A549 (cell line): ENCODE measurements around the gene NCOA7. TPM values are rescaled to one million over a fixed set of nuclear protein-coding genes. Genes with fewer than 3 reads are reported as not detected.
A peak's percentile ranks its signal among the peaks of the same experiment; 100 is the strongest.

Experiments
- ATAC-seq, 2 experiments: fragments of 200-7000 bp in 1 of 2; fragments of >200 bp in 1 of 2; cut with Nextera tagmentation in 1 of 2; cut with Tn5 transposase in 1 of 2; 3 replicates each; pipeline versions ENCODE4 v1.8.0 to v1.9.1; 2018 to 2020; ENCODE audit warnings: mild to moderate bottlenecking in 1 of 2, moderate library complexity in 1 of 2
- CTCF ChIA-PET: fragments of 300-600 bp; sonication (Branson Sonifier 250); formaldehyde crosslinking; extraction: SDS; loops from one replicate; lab custom pipeline; 2021; ENCODE audit warnings: antibody characterized with exemption, inconsistent platforms; lab: Yijun Ruan, JAX
- POLR2A ChIA-PET: fragments of 350-600 bp; formaldehyde crosslinking; extraction: SDS; loops from one replicate; lab custom pipeline; 2021; ENCODE audit warnings: antibody characterized with exemption, inconsistent platforms; lab: Yijun Ruan, JAX
- DNase-seq, 2 experiments: peaks; one replicate each; pipeline versions ENCODE4 v3.0.0 to v3.0.0-alpha.2; 2011 to 2016; ENCODE audit warnings: low read depth in 1 of 2, low spot score in 1 of 2
- FAIRE-seq: peaks from 2 replicates; lab custom pipeline; 2011; peaks lifted over from hg19 to GRCh38; lab: Jason Lieb, UNC
- H3K27ac ChIP-seq, 2 experiments: fragments of >200 bp; sonication (Bioruptor Twin); formaldehyde crosslinking; 3 replicates each; pipeline ENCODE4 v1.5.1; 2016 to 2017
- H3K4me1 ChIP-seq: fragments of >200 bp; sonication (Bioruptor Twin); formaldehyde crosslinking; 3 replicates; pipeline ENCODE4 v1.6.1; 2016
- H3K4me2 ChIP-seq: fragments of >200 bp; sonication (Bioruptor Twin); formaldehyde crosslinking; 3 replicates; pipeline ENCODE4 v1.6.1; 2016
- H3K4me3 ChIP-seq: fragments of >200 bp; sonication (Bioruptor Twin); formaldehyde crosslinking; 3 replicates; pipeline ENCODE4 v1.5.1; 2016
- H3K9me3 ChIP-seq: fragments of >200 bp; sonication (Bioruptor Twin); formaldehyde crosslinking; 3 replicates; pipeline ENCODE4 v1.6.1; 2016
- CBX8 ChIP-seq: fragments of 200-600 bp; sonication (generic); IDR thresholded peaks from 2 replicates; pipeline ENCODE4 v1.6.1; 2016
- CEBPB ChIP-seq, 2 experiments: fragments of >200 bp in 1 of 2; sonication (Bioruptor Twin) in 1 of 2; formaldehyde crosslinking in 1 of 2; IDR thresholded peaks; 2 replicates each; pipeline ENCODE4 v1.6.1; 2012 to 2016
- CHD4 ChIP-seq: fragments of 200-600 bp; sonication (generic); IDR thresholded peaks from 2 replicates; pipeline ENCODE4 v1.6.1; 2016; ENCODE audit warnings: antibody characterized with exemption, mild to moderate bottlenecking, borderline replicate concordance
- CTCF ChIP-seq: fragments of >200 bp; sonication (Bioruptor Twin); formaldehyde crosslinking; IDR thresholded peaks from 3 replicates; pipeline ENCODE4 v1.5.1; 2016
- E2F6 ChIP-seq: IDR thresholded peaks from 2 replicates; pipeline ENCODE4 v1.6.1; 2012; ENCODE audit warnings: low read depth, borderline replicate concordance
- EHF ChIP-seq: fragments of 250-450 bp; sonication (Bioruptor Pico); IDR thresholded peaks from 2 replicates; pipeline ENCODE4 v1.5.0; 2020; ENCODE audit warnings: mild to moderate bottlenecking
- EP300 ChIP-seq, 2 experiments: fragments of >200 bp; sonication (Bioruptor Twin); formaldehyde crosslinking; IDR thresholded peaks; 2 replicates in 1 of 2; 3 replicates in 1 of 2; pipeline ENCODE4 v1.6.1; 2016 to 2017
- ESRRA ChIP-seq: fragments of 150-350 bp; IDR thresholded peaks from 2 replicates; pipeline ENCODE4 v1.6.1; 2014; ENCODE audit warnings: mild to moderate bottlenecking, low read length, borderline replicate concordance
- FOSB ChIP-seq: fragments of 250-450 bp; sonication (Bioruptor Pico); IDR thresholded peaks from 2 replicates; pipeline ENCODE4 v1.5.0; 2020; ENCODE audit warnings: mild to moderate bottlenecking, moderate library complexity
- FOSL2 ChIP-seq, 2 experiments: fragments of 450-650 bp in 1 of 2; fragments of >200 bp in 1 of 2; sonication (Bioruptor Twin) in 1 of 2; formaldehyde crosslinking; IDR thresholded peaks; 2 replicates each; pipeline versions ENCODE4 v1.5.0 to v1.6.1; 2016 to 2020; ENCODE audit warnings: mild to moderate bottlenecking in 1 of 2, moderate library complexity in 1 of 2
- FOXS1 ChIP-seq: fragments of 250-450 bp; sonication (Bioruptor Pico); IDR thresholded peaks from 2 replicates; pipeline ENCODE4 v1.5.0; 2020; ENCODE audit warnings: mild to moderate bottlenecking, moderate library complexity
- GATA3 ChIP-seq: IDR thresholded peaks from 2 replicates; pipeline ENCODE4 v1.6.1; 2012; ENCODE audit warnings: borderline replicate concordance
- HDAC2 ChIP-seq: fragments of 200-600 bp; sonication (generic); IDR thresholded peaks from 2 replicates; pipeline ENCODE4 v1.6.1; 2016
- HEYL ChIP-seq: fragments of 250-450 bp; sonication (Bioruptor Pico); IDR thresholded peaks from 2 replicates; pipeline ENCODE4 v1.8.0; 2021; ENCODE audit warnings: mild to moderate bottlenecking, moderate library complexity
- JUNB ChIP-seq: fragments of >200 bp; sonication (Bioruptor Twin); formaldehyde crosslinking; IDR thresholded peaks from 2 replicates; pipeline ENCODE4 v1.6.1; 2016
- KDM1A ChIP-seq: fragments of 200-600 bp; sonication (generic); IDR thresholded peaks from 2 replicates; pipeline ENCODE4 v1.6.1; 2016; ENCODE audit warnings: low read depth, mild to moderate bottlenecking
- KDM5A ChIP-seq: fragments of 200-600 bp; sonication (generic); IDR thresholded peaks from 2 replicates; pipeline ENCODE4 v1.6.1; 2016; ENCODE audit warnings: antibody characterized with exemption, mild to moderate bottlenecking
- MAFK ChIP-seq: fragments of 450-650 bp; IDR thresholded peaks from 2 replicates; pipeline ENCODE4 v1.6.1; 2014; ENCODE audit not compliant: partially characterized antibody
- MAX ChIP-seq: IDR thresholded peaks from 2 replicates; pipeline ENCODE4 v1.6.1; 2012
- MYC ChIP-seq: IDR thresholded peaks from 2 replicates; pipeline ENCODE4 v1.6.1; 2012; ENCODE audit warnings: mild to moderate bottlenecking, inconsistent platforms, low read length, improper control_type of control experiment, borderline replicate concordance
- PHF8 ChIP-seq: fragments of 200-600 bp; sonication (generic); IDR thresholded peaks from 2 replicates; pipeline ENCODE4 v1.6.1; 2016; ENCODE audit warnings: low read depth, mild to moderate bottlenecking, antibody characterized with exemption, moderate library complexity, borderline replicate concordance
- POLR2AphosphoS2 ChIP-seq: conservative IDR thresholded peaks from 2 replicates; pipeline ENCODE4 v1.6.1; 2012; ENCODE audit warnings: low read length, improper control_type of control experiment, inconsistent platforms
- RAD21 ChIP-seq, 2 experiments: fragments of >200 bp in 1 of 2; sonication (Bioruptor Twin) in 1 of 2; formaldehyde crosslinking in 1 of 2; IDR thresholded peaks in 1 of 2; conservative IDR thresholded peaks in 1 of 2; 2 replicates in 1 of 2; 3 replicates in 1 of 2; pipeline ENCODE4 v1.6.1; 2012 to 2018; ENCODE audit warnings: inconsistent platforms in 1 of 2
- RARB ChIP-seq: fragments of 250-450 bp; sonication (Bioruptor Pico); IDR thresholded peaks from 2 replicates; pipeline ENCODE4 v1.8.0; 2021; ENCODE audit warnings: mild to moderate bottlenecking, moderate library complexity
- REST ChIP-seq: fragments of 200-600 bp; sonication (generic); IDR thresholded peaks from 2 replicates; pipeline ENCODE4 v1.6.1; 2016; ENCODE audit warnings: antibody characterized with exemption, mild to moderate bottlenecking, moderate library complexity
- SREBF2 ChIP-seq: fragments of 450-650 bp; IDR thresholded peaks from 2 replicates; pipeline ENCODE4 v1.6.1; 2014; ENCODE audit warnings: mild to moderate bottlenecking, moderate library complexity
- USF2 ChIP-seq: fragments of 450-650 bp; IDR thresholded peaks from 2 replicates; pipeline ENCODE4 v1.6.1; 2014; ENCODE audit warnings: antibody characterized with exemption
- ZC3H11A ChIP-seq: fragments of 450-650 bp; IDR thresholded peaks from 2 replicates; pipeline ENCODE4 v1.6.1; 2014; ENCODE audit warnings: antibody characterized with exemption, mild to moderate bottlenecking
- WGBS: methylation state at CpG from one replicate; pipeline ENCODE4 v1.1.6; 2017; ENCODE audit errors: missing lambda C conversion rate; 5-methylcytosine and 5-hydroxymethylcytosine counted together
- polyA plus RNA-seq, 4 experiments: library from polyadenylated mRNA; depleted of rRNA in 3 of 4; stranded (reverse); fragments of >200 nt; fragmentation: RNase III in 1 of 4; extraction: RNeasy Plus Mini Kit Qiagen cat#74134 plus additional on column Dnase treatment in 1 of 4; gene quantifications; 2 replicates in 3 of 4; 3 replicates in 1 of 4; pipeline ENCODE4 v1.2.3, GENCODE V29; 2011 to 2017

Gene NCOA7
- polyA plus RNA-seq, 2 of the 4 experiments (the other 2 are of a cell fraction): 66.4 to 195 TPM

GRCh38 chr6:125955973-125956372 is 165.2 kb downstream of the NCOA7 start:
- no peak for ATAC-seq
- peak overlapping the region; percentile 86 for H3K4me2 ChIP-seq
- 36% methylated on average over 5 of the region's 5 CpGs for WGBS
- CTCF ChIA-PET: interaction anchor here (0.6 to 8.4 kb wide), 39 partner anchors 10 to 203 kb away, joined by 3 to 148 read pairs (median 7); partner anchors contain the start of genes NCOA7 and TRMT11
- no peak for FAIRE-seq
- H3K9me3 ChIP-seq: no peaks in the 10 kb centered on the region
- TF ChIP-seq EHF (CRISPR knock-in tag) (no peak), ZC3H11A (no peak), USF2 (no peak), KDM1A (no peak), MAX (no peak), ESRRA (no peak), HEYL (CRISPR knock-in tag) (no peak), FOXS1 (no peak), MYC (no peak), E2F6 (no peak), HDAC2 (no peak), RARB (CRISPR knock-in tag) (no peak), JUNB (no peak), CEBPB (IDR thresholded peaks at IDR 0.05) (no peak)
- TF ChIP-seq, all 56 proteins: peak for 0
- Histone ChIP-seq H3K27ac (peak overlapping the region; percentile 95 to 96), H3K4me3 (peak overlapping the region; percentile 86; the same call in 2 of the 3 replicates), H3K4me1 (peaks cover 28% of the 10 kb centered on the region)
- POLR2A ChIA-PET: interaction anchor here (1.0 to 3.0 kb wide), 3 partner anchors 10 to 174 kb away, joined by 4 to 14 read pairs (median 10); partner anchors contain the start of gene NCOA7
- DNase-seq: no peak

GRCh38 chr6:125956506-125957390 is 166.0 kb downstream of the NCOA7 start, which contains the start of gene HINT3:
Gene HINT3, plus strand, starts transcription at chr6:125956770. Its CDS starts 208 bp downstream, at chr6:125956978.
- ChIA-PET CTCF (interaction anchor here (0.5 to 8.4 kb wide), 52 partner anchors 8 to 204 kb away, joined by 3 to 148 read pairs (median 5); partner anchors contain the start of genes NCOA7 and TRMT11), POLR2A (interaction anchor here (1.0 to 3.0 kb wide), 4 partner anchors 10 to 175 kb away, joined by 4 to 14 read pairs (median 8); partner anchors contain the start of genes NCOA7 and TRMT11)
- FAIRE-seq (no peak), ATAC-seq (peak; percentile 85 to 89), DNase-seq (peak; percentile 78 to 97)
- H3K4me2 ChIP-seq: peak within 1 kb of the TSS; percentile 86
- WGBS: 1% methylated on average over 21 of the region's 82 CpGs
- peaks cover 22% of the 10 kb centered on the region; the same call in 2 of the 3 replicates for H3K4me1 ChIP-seq
- H3K9me3 ChIP-seq: no peaks in the 10 kb centered on the region
- H3K27ac ChIP-seq: peak within 1 kb of the TSS; percentile 95 to 96
- H3K4me3 ChIP-seq: peak within 1 kb of the TSS; percentile 86
- no peak for TF ChIP-seq CBX8
- TF ChIP-seq FOSL2 (IDR thresholded peaks at IDR 0.05): no peak
- TF ChIP-seq FOSL2 (CRISPR knock-in tag; IDR thresholded peaks at IDR 0.05): peak; percentile 46
- 0 out of 2 replicates have a peak, but pooled peaks have one; percentile 8 for TF ChIP-seq MYC
- peak; percentile 24; the same call in 1 of the 2 replicates for TF ChIP-seq GATA3
- peak; percentile 39; the same call in 1 of the 2 replicates for TF ChIP-seq PHF8
- TF ChIP-seq JUNB: no peak
- no peak for TF ChIP-seq EP300 (IDR thresholded peaks at IDR 0.05)
- TF ChIP-seq CHD4: no peak
- TF ChIP-seq RAD21 (conservative IDR thresholded peaks at IDR 0.05 in 1 of 2, IDR thresholded peaks at IDR 0.05 in 1 of 2): peak; percentile 67 to 85
- TF ChIP-seq POLR2AphosphoS2: no peak
- TF ChIP-seq REST: no peak
- no peak for TF ChIP-seq MAFK
- no peak for TF ChIP-seq FOSB (CRISPR knock-in tag)
- TF ChIP-seq MAX: peak; percentile 87
- TF ChIP-seq CTCF: peak; percentile 82
- no peak for TF ChIP-seq SREBF2
- peak; percentile 66; the same call in 1 of the 2 replicates for TF ChIP-seq KDM5A
